MM.1S (cell line): ENCODE measurements around the gene POLD2.

Experiments
- DNase-seq: peaks from one replicate; pipeline ENCODE4 v3.0.0-alpha.2; 2015
- H2AFZ ChIP-seq: fragments of 300-600 bp; sonication (generic); 2 replicates; pipeline ENCODE4 v1.6.0; 2016; ENCODE audit warnings: antibody characterized with exemption, low read length
- H3F3A ChIP-seq: fragments of 300-600 bp; sonication (generic); 2 replicates; pipeline ENCODE4 v1.6.1; 2016; ENCODE audit warnings: mild to moderate bottlenecking, antibody characterized with exemption, low read length, moderate library complexity, mixed read lengths; ENCODE audit not compliant: insufficient read depth
- H3K27ac ChIP-seq: fragments of 300-600 bp; sonication (generic); 2 replicates; pipeline ENCODE4 v1.5.1; 2016; ENCODE audit warnings: mild to moderate bottlenecking, low read length
- H3K27me3 ChIP-seq: fragments of 300-600 bp; sonication (generic); replicated peaks from 2 replicates; pipeline ENCODE4 v1.6.0; 2016; ENCODE audit warnings: low read length; ENCODE audit not compliant: insufficient read depth
- H3K36me3 ChIP-seq: fragments of 300-600 bp; sonication (generic); replicated peaks from 2 replicates; pipeline ENCODE4 v1.6.1; 2016; ENCODE audit warnings: mild to moderate bottlenecking, low read length, mixed read lengths; ENCODE audit not compliant: insufficient read depth
- H3K4me1 ChIP-seq: fragments of 300-600 bp; sonication (generic); 2 replicates; pipeline ENCODE4 v1.6.1; 2016; ENCODE audit warnings: low read length, mixed read lengths
- H3K4me2 ChIP-seq: fragments of 300-600 bp; sonication (generic); 2 replicates; pipeline ENCODE4 v1.6.0; 2016; ENCODE audit warnings: low read depth, low read length
- H3K4me3 ChIP-seq: fragments of 300-600 bp; sonication (generic); 2 replicates; pipeline ENCODE4 v1.5.1; 2016; ENCODE audit warnings: low read length, mixed read lengths
- H3K79me2 ChIP-seq: fragments of 300-600 bp; sonication (generic); 2 replicates; pipeline ENCODE4 v1.6.1; 2016; ENCODE audit warnings: mixed run types, low read length, mixed read lengths
- H3K9ac ChIP-seq: fragments of 300-600 bp; sonication (generic); 2 replicates; pipeline ENCODE4 v1.6.1; 2016; ENCODE audit warnings: low read length, mixed read lengths
- H3K9me2 ChIP-seq: fragments of 300-600 bp; sonication (generic); replicated peaks from 2 replicates; pipeline ENCODE4 v1.6.1; 2016; ENCODE audit warnings: mild to moderate bottlenecking, low read length, mixed read lengths; ENCODE audit not compliant: insufficient read depth
- H3K9me3 ChIP-seq: fragments of 300-600 bp; sonication (generic); replicated peaks from 2 replicates; pipeline ENCODE4 v1.6.1; 2016; ENCODE audit warnings: mild to moderate bottlenecking, low read length, mixed read lengths; ENCODE audit not compliant: insufficient read depth
- H4K20me1 ChIP-seq: fragments of 300-600 bp; sonication (generic); 2 replicates; pipeline ENCODE4 v1.6.1; 2016; ENCODE audit warnings: mild to moderate bottlenecking, low read length, moderate library complexity, mixed read lengths; ENCODE audit not compliant: insufficient read depth
- EZH2 ChIP-seq: fragments of 300-600 bp; sonication (generic); optimal IDR thresholded peaks from 2 replicates; pipeline ENCODE3; 2017; ENCODE audit warnings: low read depth, mild to moderate bottlenecking, antibody characterized with exemption, low read length, mixed read lengths
- EZH2phosphoT487 ChIP-seq: fragments of 300-600 bp; sonication (generic); IDR thresholded peaks from 2 replicates; pipeline ENCODE4 v1.6.1; 2018; ENCODE audit warnings: antibody characterized with exemption, low read length
- TF ChIP-seq, protein P1 (sequence below): fragments of 300-600 bp; sonication (generic); IDR thresholded peaks from 2 replicates; pipeline ENCODE4 v1.5.1; 2016; ENCODE audit warnings: antibody characterized with exemption, low read length, mixed read lengths

Gene POLD2

GRCh38 chr7:44085546-44085945 is 37.8 kb downstream of the POLD2 start:
- no peaks in the 10 kb centered on the region for H3K9me3 ChIP-seq
- H3K27me3 ChIP-seq = 0 out of 2 replicates have a peak, but pooled peaks cover 4% of the 10 kb centered on the region
- no peak overlapping the region for H3K4me2 ChIP-seq
- H2AFZ ChIP-seq = no peak overlapping the region
- no peaks in the 10 kb centered on the region for H3K4me1 ChIP-seq
- no peaks in the 10 kb centered on the region for H3K36me3 ChIP-seq
- no peaks in the 10 kb centered on the region for H3K9me2 ChIP-seq
- no peak overlapping the region for H3K9ac ChIP-seq
- peaks cover 9% of the 10 kb centered on the region; the same call in 1 of the 2 replicates for H3K79me2 ChIP-seq
- DNase-seq = no peak
- H3K27ac ChIP-seq = no peak overlapping the region
- no peak overlapping the region for H3K4me3 ChIP-seq
- H3F3A ChIP-seq = peaks cover 9% of the 10 kb centered on the region
- TF ChIP-seq EZH2phosphoT487 (no peak), EZH2 (no peak)
- TF ChIP-seq, protein P1, sequence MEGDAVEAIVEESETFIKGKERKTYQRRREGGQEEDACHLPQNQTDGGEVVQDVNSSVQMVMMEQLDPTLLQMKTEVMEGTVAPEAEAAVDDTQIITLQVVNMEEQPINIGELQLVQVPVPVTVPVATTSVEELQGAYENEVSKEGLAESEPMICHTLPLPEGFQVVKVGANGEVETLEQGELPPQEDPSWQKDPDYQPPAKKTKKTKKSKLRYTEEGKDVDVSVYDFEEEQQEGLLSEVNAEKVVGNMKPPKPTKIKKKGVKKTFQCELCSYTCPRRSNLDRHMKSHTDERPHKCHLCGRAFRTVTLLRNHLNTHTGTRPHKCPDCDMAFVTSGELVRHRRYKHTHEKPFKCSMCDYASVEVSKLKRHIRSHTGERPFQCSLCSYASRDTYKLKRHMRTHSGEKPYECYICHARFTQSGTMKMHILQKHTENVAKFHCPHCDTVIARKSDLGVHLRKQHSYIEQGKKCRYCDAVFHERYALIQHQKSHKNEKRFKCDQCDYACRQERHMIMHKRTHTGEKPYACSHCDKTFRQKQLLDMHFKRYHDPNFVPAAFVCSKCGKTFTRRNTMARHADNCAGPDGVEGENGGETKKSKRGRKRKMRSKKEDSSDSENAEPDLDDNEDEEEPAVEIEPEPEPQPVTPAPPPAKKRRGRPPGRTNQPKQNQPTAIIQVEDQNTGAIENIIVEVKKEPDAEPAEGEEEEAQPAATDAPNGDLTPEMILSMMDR = peak; percentile 28; the same call in 1 of the 2 replicates
- H4K20me1 ChIP-seq = no peaks in the 10 kb centered on the region

DNA sequence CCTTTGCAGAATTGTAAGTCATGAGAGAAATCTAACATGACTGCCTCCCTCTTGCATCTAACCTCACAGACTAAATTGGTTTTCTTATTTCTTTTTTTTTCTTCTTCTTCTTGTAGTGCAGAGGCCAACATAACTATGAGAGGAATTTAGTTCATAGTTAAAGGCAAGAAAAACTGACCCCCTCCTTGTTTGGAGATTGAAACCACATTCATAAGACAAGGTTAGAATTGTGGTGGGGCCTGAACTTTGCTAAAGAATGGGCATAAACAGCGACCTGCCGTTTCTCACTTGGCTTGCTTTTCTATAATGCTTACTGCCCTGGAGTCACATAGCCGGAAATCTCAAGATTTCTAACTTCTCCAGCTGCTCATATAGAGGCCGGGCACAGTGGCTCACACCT is 38.6 kb downstream of the POLD2 start:
- TF ChIP-seq EZH2 (no peak), EZH2phosphoT487 (no peak)
- TF ChIP-seq, protein P1 = no peak
- Histone ChIP-seq H2AFZ (no peak overlapping the region), H3K79me2 (peaks cover 9% of the 10 kb centered on the region; the same call in 1 of the 2 replicates), H3K36me3 (no peaks in the 10 kb centered on the region), H3K4me1 (no peaks in the 10 kb centered on the region), H3F3A (peaks cover 9% of the 10 kb centered on the region), H3K4me2 (no peak overlapping the region), H3K9me2 (no peaks in the 10 kb centered on the region), H4K20me1 (no peaks in the 10 kb centered on the region), H3K4me3 (no peak overlapping the region), H3K27me3 (0 out of 2 replicates have a peak, but pooled peaks cover 4% of the 10 kb centered on the region), H3K9ac (no peak overlapping the region), H3K27ac (no peak overlapping the region), H3K9me3 (no peaks in the 10 kb centered on the region)
- DNase-seq = no peak

- Histone ChIP-seq H3K9me3 (no peaks in the 10 kb centered on the region), H3K4me2 (no peak overlapping the region), H3K36me3 (no peaks in the 10 kb centered on the region), H3K4me1 (no peaks in the 10 kb centered on the region), H2AFZ (no peak overlapping the region), H3K27me3 (0 out of 2 replicates have a peak, but pooled peaks cover 4% of the 10 kb centered on the region), H3K27ac (no peak overlapping the region), H3F3A (peaks cover 9% of the 10 kb centered on the region), H3K9me2 (no peaks in the 10 kb centered on the region), H4K20me1 (no peaks in the 10 kb centered on the region), H3K4me3 (no peak overlapping the region), H3K9ac (no peak overlapping the region), H3K79me2 (peaks cover 9% of the 10 kb centered on the region; the same call in 1 of the 2 replicates)
- no peak for TF ChIP-seq EZH2
- TF ChIP-seq, protein P1 = no peak
- TF ChIP-seq EZH2phosphoT487 = no peak
- no peak for DNase-seq
Observed at GRCh38 chr7:44083796-44084195, 39.6 kb downstream of the POLD2 start.
